Mesenchymal stem cell (in vitro differentiated cells and primary cell): Measurements from ENCODE around the gene COX14.

Experiments used
- DNase-seq: peaks from one replicate; pipeline ENCODE4 v3.0.0-alpha.2; 2013
- H2AFZ ChIP-seq: one replicate; pipeline ENCODE4 v1.6.1; 2013; ENCODE audit warnings: low read depth, mild to moderate bottlenecking, control low read depth, inconsistent platforms, low read length, moderate library complexity
- H2AK5ac ChIP-seq: 2 replicates; pipeline ENCODE4 v1.6.1; 2013; ENCODE audit warnings: low read length, moderate library complexity, mild to moderate bottlenecking, inconsistent platforms; ENCODE audit not compliant: severe bottlenecking
- H2BK120ac ChIP-seq: one replicate; pipeline ENCODE4 v1.6.1; 2013; ENCODE audit warnings: low read depth, mild to moderate bottlenecking, inconsistent platforms, low read length, moderate library complexity
- H2BK12ac ChIP-seq, 2 experiments: one replicate each; pipeline ENCODE4 v1.6.1; 2013; ENCODE audit warnings: inconsistent platforms in 2 of 2, low read length in 2 of 2, mild to moderate bottlenecking in 2 of 2, moderate library complexity in 2 of 2, control low read depth in 1 of 2
- H2BK15ac ChIP-seq: one replicate; pipeline ENCODE4 v1.6.1; 2013; ENCODE audit warnings: mild to moderate bottlenecking, low read depth, inconsistent platforms; ENCODE audit not compliant: poor library complexity, severe bottlenecking
- H2BK5ac ChIP-seq: 2 replicates; pipeline ENCODE4 v1.6.1; 2013; ENCODE audit warnings: low read depth, mild to moderate bottlenecking, low read length, control low read depth, inconsistent platforms; ENCODE audit not compliant: poor library complexity, severe bottlenecking
- H3K14ac ChIP-seq, 2 experiments: one replicate each; pipeline ENCODE4 v1.6.1; 2013; ENCODE audit warnings: inconsistent platforms in 2 of 2, low read length in 2 of 2, control low read depth in 1 of 2, mild to moderate bottlenecking in 1 of 2, moderate library complexity in 1 of 2
- H3K18ac ChIP-seq, 2 experiments: one replicate each; pipeline ENCODE4 v1.6.1; 2013; ENCODE audit warnings: inconsistent platforms in 2 of 2, low read length in 2 of 2, control low read depth in 1 of 2, low read depth in 1 of 2, mild to moderate bottlenecking in 1 of 2
- H3K23ac ChIP-seq, 2 experiments: one replicate each; pipeline ENCODE4 v1.6.1; 2013; ENCODE audit warnings: inconsistent platforms in 2 of 2, low read length in 2 of 2, mild to moderate bottlenecking in 2 of 2, moderate library complexity in 2 of 2, control low read depth in 1 of 2
- H3K27ac ChIP-seq: 2 replicates; pipeline ENCODE4 v1.5.1; 2013; ENCODE audit warnings: mild to moderate bottlenecking, moderate library complexity, low read length, control low read depth, inconsistent platforms; ENCODE audit not compliant: poor library complexity, severe bottlenecking
- H3K27me3 ChIP-seq, 2 experiments: 2 replicates each; pipeline versions ENCODE4 v1.6.1 to v1.7.0; 2013; ENCODE audit warnings: low read length in 2 of 2, mild to moderate bottlenecking in 2 of 2, moderate library complexity in 2 of 2, control low read depth in 1 of 2, inconsistent platforms in 1 of 2; ENCODE audit not compliant: control insufficient read depth in 1 of 2, insufficient read depth in 1 of 2
- H3K36me3 ChIP-seq, 2 experiments: 2 replicates each; pipeline versions ENCODE4 v1.6.1 to v1.7.0; 2013; ENCODE audit warnings: low read length in 2 of 2, control low read depth in 1 of 2, inconsistent platforms in 1 of 2, low read depth in 1 of 2, mild to moderate bottlenecking in 1 of 2; ENCODE audit not compliant: insufficient read depth in 2 of 2, control insufficient read depth in 1 of 2
- H3K4ac ChIP-seq, 2 experiments: one replicate each; pipeline ENCODE4 v1.6.1; 2013; ENCODE audit warnings: inconsistent platforms in 2 of 2, low read length in 2 of 2, mild to moderate bottlenecking in 2 of 2, moderate library complexity in 2 of 2, control low read depth in 1 of 2, low read depth in 1 of 2
- H3K4me1 ChIP-seq: 2 replicates; pipeline ENCODE4 v1.6.1; 2013; ENCODE audit warnings: low read depth, low read length, control low read depth; ENCODE audit not compliant: control insufficient read depth, insufficient read depth
- H3K4me2 ChIP-seq: 2 replicates; pipeline ENCODE4 v1.6.1; 2013; ENCODE audit warnings: low read length, mild to moderate bottlenecking, inconsistent platforms; ENCODE audit not compliant: poor library complexity, severe bottlenecking
- H3K4me3 ChIP-seq, 2 experiments: 2 replicates each; pipeline versions ENCODE4 v1.5.1 to v1.7.0; 2013; ENCODE audit warnings: low read length in 2 of 2, mild to moderate bottlenecking in 2 of 2, control low read depth in 1 of 2, low read depth in 1 of 2; ENCODE audit not compliant: insufficient read depth in 1 of 2
- H3K79me1 ChIP-seq: replicated peaks from 2 replicates; pipeline ENCODE4 v1.6.1; 2013; ENCODE audit warnings: mild to moderate bottlenecking, control low read depth, low read length, inconsistent platforms; ENCODE audit not compliant: poor library complexity, severe bottlenecking
- H3K9ac ChIP-seq: 2 replicates; pipeline ENCODE4 v1.7.0; 2013; ENCODE audit warnings: mild to moderate bottlenecking, low read length, moderate library complexity
- H3K9me3 ChIP-seq: 2 replicates; pipeline ENCODE4 v1.7.0; 2013; ENCODE audit warnings: mild to moderate bottlenecking, low read length; ENCODE audit not compliant: control insufficient read depth
- H4K8ac ChIP-seq: one replicate; pipeline ENCODE4 v1.6.1; 2013; ENCODE audit warnings: inconsistent platforms, mild to moderate bottlenecking, low read length, moderate library complexity
- H4K91ac ChIP-seq: one replicate; pipeline ENCODE4 v1.6.1; 2013; ENCODE audit warnings: mild to moderate bottlenecking, low read length, inconsistent platforms
- WGBS: methylation state at CpG from one replicate; pipeline ENCODE4 v1.1.7; 2013; ENCODE audit warnings: mixed read lengths; 5-methylcytosine and 5-hydroxymethylcytosine counted together

The COX14 gene

DNA sequence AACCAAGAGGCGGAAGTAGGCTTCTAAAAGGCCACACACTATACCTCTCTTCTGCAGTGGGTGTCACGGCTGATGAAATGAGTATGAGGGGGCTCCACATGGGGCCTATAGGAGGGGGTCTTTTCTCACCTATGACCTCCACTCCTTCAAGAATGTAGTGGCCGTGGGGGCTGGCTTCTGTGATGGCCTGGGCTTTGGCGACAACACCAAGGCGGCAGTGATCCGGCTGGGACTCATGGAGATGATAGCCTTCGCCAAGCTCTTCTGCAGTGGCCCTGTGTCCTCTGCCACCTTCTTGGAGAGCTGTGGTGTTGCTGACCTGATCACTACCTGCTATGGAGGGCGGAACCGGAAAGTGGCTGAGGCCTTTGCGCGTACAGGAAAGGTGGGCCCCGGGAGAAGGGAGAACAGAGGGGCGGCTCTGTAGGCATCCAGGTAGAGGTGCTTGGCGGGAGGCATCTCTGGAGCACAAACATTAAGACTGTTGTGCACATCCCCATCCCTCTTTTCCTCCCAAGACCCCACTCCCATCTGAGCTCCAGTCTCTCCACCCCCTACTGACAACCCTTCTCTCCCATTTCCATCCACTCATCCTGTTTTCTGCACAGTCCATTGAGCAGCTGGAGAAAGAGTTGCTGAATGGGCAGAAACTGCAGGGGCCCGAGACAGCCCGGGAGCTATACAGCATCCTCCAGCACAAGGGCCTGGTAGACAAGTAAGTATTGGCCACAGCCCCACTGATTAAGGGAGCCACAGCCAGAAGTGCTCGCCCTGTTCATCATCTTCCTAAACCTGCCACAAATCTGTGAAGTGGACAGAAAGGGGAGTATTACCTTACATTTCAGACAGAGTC is 4.4 kb upstream of the COX14 start:
- Histone ChIP-seq H3K4me2 (no peak overlapping the region), H2BK12ac (no peak overlapping the region), H3K4ac (no peak overlapping the region), H2AK5ac (peak overlapping the region; percentile 75), H3K9me3 (no peaks in the 10 kb centered on the region), H3K36me3 (peaks cover 0 to 3% of the 10 kb centered on the region in 2 experiments), H3K14ac (no peak overlapping the region), H4K91ac (no peak overlapping the region), H3K27ac (no peak overlapping the region), H3K27me3 (peaks cover 0 to 6% of the 10 kb centered on the region in 2 experiments), H3K18ac (no peak overlapping the region), H3K4me1 (peaks cover 38% of the 10 kb centered on the region), H2AFZ (no peak overlapping the region), H4K8ac (no peak overlapping the region), H2BK15ac (no peak overlapping the region), H2BK5ac (no peak overlapping the region), H3K23ac (no peak overlapping the region), H2BK120ac (no peak overlapping the region), H3K9ac (no peak overlapping the region), H3K79me1 (no peaks in the 10 kb centered on the region), H3K4me3 (no peak overlapping the region)
- no peak for DNase-seq
- WGBS: 87% methylated on average over 16 of the region's 17 CpGs

DNA sequence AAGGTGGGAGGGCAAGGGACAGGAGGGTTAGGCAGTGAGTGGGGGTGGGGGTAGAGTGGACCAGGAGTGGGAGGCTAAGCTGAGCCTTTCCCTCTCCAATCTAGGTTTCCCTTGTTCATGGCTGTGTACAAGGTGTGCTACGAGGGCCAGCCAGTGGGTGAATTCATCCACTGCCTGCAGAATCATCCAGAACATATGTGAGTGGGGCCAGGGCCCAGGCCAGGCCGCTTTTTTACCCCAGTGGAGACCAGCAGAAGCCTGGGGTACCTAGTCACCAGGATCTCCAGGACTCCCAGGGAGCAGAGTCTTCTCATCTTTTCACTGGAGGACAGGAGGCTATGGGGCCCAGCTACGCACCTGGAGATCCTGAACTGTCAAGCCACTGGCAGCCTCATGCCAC is 2.7 kb upstream of the COX14 start:
- Histone ChIP-seq H3K79me1 (no peaks in the 10 kb centered on the region), H3K27me3 (peaks cover 0 to 6% of the 10 kb centered on the region in 2 experiments), H3K4me1 (peaks cover 36% of the 10 kb centered on the region), H2AK5ac (peak overlapping the region; percentile 14), H3K4me3 (no peak overlapping the region), H3K9me3 (no peaks in the 10 kb centered on the region), H3K4ac (no peak overlapping the region), H4K91ac (no peak overlapping the region), H3K9ac (peak overlapping the region; percentile 68), H3K14ac (no peak overlapping the region), H2BK12ac (no peak overlapping the region), H2BK5ac (no peak overlapping the region), H3K18ac (no peak overlapping the region), H3K4me2 (no peak overlapping the region), H2AFZ (no peak overlapping the region), H2BK15ac (no peak overlapping the region), H3K27ac (no peak overlapping the region), H3K23ac (no peak overlapping the region), H4K8ac (no peak overlapping the region), H3K36me3 (peaks cover 0 to 1% of the 10 kb centered on the region in 2 experiments), H2BK120ac (no peak overlapping the region)
- 93% methylated on average over 3 of the region's 3 CpGs for WGBS
- no peak for DNase-seq

DNA sequence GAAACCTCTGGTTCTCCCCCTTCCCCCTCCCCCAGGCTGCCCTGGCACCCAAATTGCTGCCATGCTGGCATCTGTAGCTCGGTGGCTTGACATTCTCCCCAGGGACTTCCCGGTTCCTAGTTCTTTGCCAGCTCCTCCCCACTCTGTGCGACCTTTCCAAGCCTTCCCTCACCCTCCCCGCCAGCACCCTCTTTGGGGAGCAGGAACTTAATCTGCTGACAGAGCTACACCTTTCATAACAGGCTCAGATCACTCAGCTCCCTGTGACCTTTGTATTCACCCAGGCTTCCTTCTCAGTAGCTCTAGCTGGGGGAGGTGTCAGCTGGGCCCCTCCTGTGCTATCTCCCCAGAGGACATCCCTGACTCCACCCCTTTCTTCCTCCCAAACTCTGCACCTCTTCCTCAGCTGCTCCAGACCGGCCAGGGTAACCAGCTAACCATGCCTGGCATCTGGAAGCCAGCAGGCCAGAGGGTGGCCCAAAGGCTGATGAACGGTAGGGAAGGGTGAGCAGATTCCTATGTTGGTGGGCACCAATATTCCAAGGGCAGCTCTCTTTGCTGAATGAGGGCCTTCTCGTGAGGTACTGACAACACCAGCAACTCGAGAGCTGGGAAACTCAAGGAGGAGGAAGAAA is 1.8 kb upstream of the COX14 start:
- Histone ChIP-seq H2BK120ac (no peak overlapping the region), H3K4me2 (peak overlapping the region; percentile 19), H2BK12ac (peak overlapping the region; percentile 18 to 23), H3K4ac (peak overlapping the region in 1 of 2 experiments; percentile 35), H2BK15ac (peak overlapping the region; percentile 83), H3K4me3 (peak overlapping the region in 1 of 2 experiments; percentile 46), H3K18ac (peak overlapping the region; percentile 16 to 70), H4K91ac (peak overlapping the region; percentile 0), H3K79me1 (no peaks in the 10 kb centered on the region), H3K14ac (no peak overlapping the region), H3K27me3 (peaks cover 0 to 5% of the 10 kb centered on the region in 2 experiments), H2BK5ac (peak overlapping the region; percentile 36), H4K8ac (peak overlapping the region; percentile 100), H2AFZ (peak overlapping the region; percentile 73), H3K4me1 (peaks cover 34% of the 10 kb centered on the region), H3K27ac (peak overlapping the region; percentile 69), H3K9me3 (no peaks in the 10 kb centered on the region), H3K9ac (peak overlapping the region; percentile 68), H3K23ac (no peak overlapping the region), H3K36me3 (peaks cover 0 to 3% of the 10 kb centered on the region in 2 experiments), H2AK5ac (no peak overlapping the region)
- DNase-seq: no peak
- 59% methylated on average over 7 of the region's 8 CpGs for WGBS

DNA sequence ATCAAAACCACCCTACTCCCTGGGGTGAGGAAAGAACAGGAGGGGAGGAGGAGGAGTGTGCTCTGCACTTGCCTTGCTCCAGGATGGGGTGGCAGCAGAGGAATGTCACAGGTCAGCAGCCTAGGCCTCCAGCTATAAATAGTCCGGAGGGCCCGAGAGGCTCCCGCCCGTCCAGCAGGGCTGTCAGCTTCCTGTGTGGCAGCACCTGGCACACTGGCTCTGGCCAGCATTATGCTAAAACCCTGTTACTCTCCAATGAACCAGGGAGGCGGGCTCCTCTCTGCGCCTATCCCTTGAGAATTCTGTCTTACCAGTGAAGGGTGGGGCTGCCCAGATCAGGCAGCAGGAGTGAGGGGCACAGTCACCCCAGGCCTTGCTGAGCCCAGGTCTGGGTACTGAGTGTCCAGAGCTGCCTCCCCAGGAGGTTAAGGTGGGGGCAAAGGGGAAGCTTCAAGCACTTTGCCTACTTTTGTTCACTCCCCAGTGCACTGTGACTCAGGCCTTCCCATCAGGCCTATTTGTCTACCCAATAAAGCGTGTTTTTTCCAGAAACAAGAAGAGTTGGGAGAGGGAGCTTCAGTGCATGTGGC is 1.2 kb upstream of the COX14 start:
- Histone ChIP-seq H3K4me3 (peak overlapping the region in 1 of 2 experiments; percentile 46), H2BK15ac (no peak overlapping the region), H3K23ac (no peak overlapping the region), H4K8ac (peak overlapping the region; percentile 100), H2BK12ac (peak overlapping the region; percentile 7 to 40), H3K27me3 (no peaks in the 10 kb centered on the region), H3K14ac (peak overlapping the region in 1 of 2 experiments; percentile 61), H3K36me3 (peaks cover 4 to 8% of the 10 kb centered on the region in 2 experiments), H3K27ac (peak overlapping the region; percentile 69), H4K91ac (peak overlapping the region; percentile 71), H3K4me1 (peaks cover 34% of the 10 kb centered on the region), H3K4me2 (peak overlapping the region; percentile 1), H2BK5ac (peak overlapping the region; percentile 46), H3K9me3 (no peaks in the 10 kb centered on the region), H3K9ac (peak overlapping the region; percentile 68), H3K18ac (peak overlapping the region; percentile 82 to 90), H2AFZ (peak overlapping the region; percentile 42), H3K4ac (peak overlapping the region; percentile 59 to 89), H2BK120ac (peak overlapping the region; percentile 35), H2AK5ac (peak overlapping the region; percentile 80), H3K79me1 (no peaks in the 10 kb centered on the region)
- peak; percentile 58 for DNase-seq
- 37% methylated on average over 7 of the region's 7 CpGs for WGBS
